Measurements from ENCODE around the gene ACTN1.

GRCh38 chr14:68879841-68880575 lies 99.1 kb downstream of the ACTN1 start:
- no peak for TF ChIP-seq YY1 (IDR thresholded peaks at IDR 0.05; ENCODE audit: insufficient read depth, insufficient read length)
- TF ChIP-seq ZNF274 (IDR thresholded peaks at IDR 0.05; ENCODE audit: low read depth, low read length) = no peak
- TF ChIP-seq SUZ12 (IDR thresholded peaks at IDR 0.05; ENCODE audit: extremely low read depth, insufficient read depth, insufficient read length) = no peak

Measured in NT2/D1 (cell line).